SK-N-SH (cell line): ENCODE data around the gene ADAMTS16. TPM values are rescaled to one million over a fixed set of nuclear protein-coding genes. Genes with fewer than 3 reads are reported as not detected.

Experiments used
- CTCF ChIA-PET: fragments of 300-600, 350-600 bp; formaldehyde crosslinking; extraction: SDS; loops from one replicate; lab custom pipeline; 2021; lab: Yijun Ruan, JAX
- POLR2A ChIA-PET: fragments of 350-600 bp; sonication (Branson Sonifier 250); formaldehyde crosslinking; extraction: SDS; loops from one replicate; lab custom pipeline; 2020; ENCODE audit warnings: antibody characterized with exemption, inconsistent platforms; lab: Yijun Ruan, JAX
- DNase-seq: peaks from one replicate; pipeline ENCODE4 v3.0.0; 2012
- H2AFZ ChIP-seq: fragments of 200-600 bp; sonication (generic); 2 replicates; pipeline ENCODE4 v1.8.1; 2016; ENCODE audit warnings: antibody characterized with exemption, mild to moderate bottlenecking, low read depth
- H3F3A ChIP-seq: fragments of 200-600 bp; sonication (generic); replicated peaks from 2 replicates; pipeline ENCODE3; 2016; ENCODE audit warnings: antibody characterized with exemption, mild to moderate bottlenecking; ENCODE audit not compliant: insufficient read depth
- H3K27ac ChIP-seq, 2 experiments: fragments of 200-500 bp in 1 of 2; fragments of 200-600 bp in 1 of 2; sonication (Bioruptor generic) in 1 of 2; sonication (generic), shearing (Covaris generic) in 1 of 2; 2 replicates each; pipeline versions ENCODE4 v1.5.1 to v1.6.1; 2014 to 2016; ENCODE audit warnings: low read depth in 2 of 2, inconsistent platforms in 1 of 2, low read length in 1 of 2, mild to moderate bottlenecking in 1 of 2, mixed read lengths in 1 of 2
- H3K27me3 ChIP-seq: fragments of 200-600 bp; sonication (generic), shearing (Covaris generic); 2 replicates; pipeline ENCODE4 v1.6.1; 2016; ENCODE audit warnings: mixed run types; ENCODE audit not compliant: insufficient read depth
- H3K36me3 ChIP-seq, 2 experiments: fragments of 200-500 bp in 1 of 2; fragments of 200-600 bp in 1 of 2; sonication (Bioruptor generic) in 1 of 2; sonication (generic) in 1 of 2; replicated peaks in 1 of 2; 2 replicates each; pipeline versions ENCODE3 to v1.5.1; 2014 to 2016; ENCODE audit warnings: low read length in 1 of 2, mild to moderate bottlenecking in 1 of 2; ENCODE audit not compliant: insufficient read depth in 2 of 2, control insufficient read depth in 1 of 2
- H3K4me1 ChIP-seq, 2 experiments: fragments of 200-500 bp in 1 of 2; fragments of 200-600 bp in 1 of 2; sonication (Bioruptor generic) in 1 of 2; sonication (generic), shearing (Covaris generic) in 1 of 2; 2 replicates each; pipeline versions ENCODE4 v1.5.1 to v1.6.1; 2014 to 2016; ENCODE audit warnings: low read depth in 1 of 2, low read length in 1 of 2, mixed run types in 1 of 2; ENCODE audit not compliant: insufficient read depth in 2 of 2, control insufficient read depth in 1 of 2
- H3K4me2 ChIP-seq: fragments of 200-600 bp; sonication (generic), shearing (Covaris generic); 2 replicates; pipeline ENCODE4 v1.6.1; 2017; ENCODE audit warnings: mixed run types
- H3K4me3 ChIP-seq, 2 experiments: fragments of 200-500 bp in 1 of 2; fragments of 200-600 bp in 1 of 2; sonication (Bioruptor generic) in 1 of 2; sonication (generic), shearing (Covaris generic) in 1 of 2; 2 replicates each; pipeline versions ENCODE4 v1.5.1 to v1.8.1; 2014 to 2016; ENCODE audit warnings: low read depth in 2 of 2, inconsistent platforms in 1 of 2, low read length in 1 of 2, mild to moderate bottlenecking in 1 of 2, mixed read lengths in 1 of 2, moderate library complexity in 1 of 2
- H3K79me2 ChIP-seq: fragments of 200-600 bp; sonication (generic); 2 replicates; pipeline ENCODE4 v1.8.1; 2017; ENCODE audit warnings: mild to moderate bottlenecking; ENCODE audit not compliant: insufficient read depth
- H3K9ac ChIP-seq: fragments of 200-600 bp; sonication (generic); 2 replicates; pipeline ENCODE4 v1.6.1; 2017; ENCODE audit warnings: mixed run types
- H3K9me2 ChIP-seq: fragments of 200-600 bp; sonication (generic); 2 replicates; pipeline ENCODE4 v1.6.1; 2017; ENCODE audit warnings: mixed run types
- H3K9me3 ChIP-seq: fragments of 200-600 bp; sonication (generic); 2 replicates; pipeline ENCODE4 v1.6.1; 2017; ENCODE audit warnings: mixed run types, mild to moderate bottlenecking, moderate library complexity
- H4K20me1 ChIP-seq: fragments of 200-600 bp; sonication (generic); 2 replicates; pipeline ENCODE4 v1.6.1; 2017; ENCODE audit warnings: mild to moderate bottlenecking, mixed run types; ENCODE audit not compliant: insufficient read depth
- CHD2 ChIP-seq: fragments of 150-350 bp; IDR thresholded peaks from 2 replicates; pipeline ENCODE4 v1.6.1; 2018; ENCODE audit warnings: low read length; ENCODE audit not compliant: partially characterized antibody
- CTCF ChIP-seq: fragments of 200-600 bp; sonication (generic); IDR thresholded peaks from 2 replicates; pipeline ENCODE4 v1.6.1; 2017; ENCODE audit warnings: antibody characterized with exemption, mild to moderate bottlenecking, moderate library complexity
- ELF1 ChIP-seq: IDR thresholded peaks from 2 replicates; pipeline ENCODE4 v1.4.0; 2012
- GABPA ChIP-seq: IDR thresholded peaks from 2 replicates; pipeline ENCODE4 v1.4.0; 2012; ENCODE audit warnings: low read depth, mild to moderate bottlenecking
- MEF2A ChIP-seq: IDR thresholded peaks from 2 replicates; pipeline ENCODE4 v1.4.0; 2012; ENCODE audit warnings: low read depth, borderline replicate concordance
- NFIC ChIP-seq: IDR thresholded peaks from 2 replicates; pipeline ENCODE4 v1.4.0; 2012; ENCODE audit warnings: borderline replicate concordance
- PBX3 ChIP-seq: IDR thresholded peaks from 2 replicates; pipeline ENCODE4; 2012
- POLR2AphosphoS5 ChIP-seq: IDR thresholded peaks from 2 replicates; pipeline ENCODE4 v1.6.1; 2012; ENCODE audit warnings: low read depth, low read length
- REST ChIP-seq: IDR thresholded peaks from 2 replicates; pipeline ENCODE4 v1.6.1; 2012; ENCODE audit warnings: mild to moderate bottlenecking, low read depth, low read length, moderate library complexity
- RFX5 ChIP-seq: IDR thresholded peaks from 2 replicates; pipeline ENCODE4 v1.6.1; 2012; ENCODE audit warnings: mild to moderate bottlenecking, improper control_type of control experiment, low read length
- TCF12 ChIP-seq: IDR thresholded peaks from 2 replicates; pipeline ENCODE4 v1.4.0; 2012
- TEAD4 ChIP-seq: IDR thresholded peaks from 2 replicates; pipeline ENCODE4 v1.4.0; 2012; ENCODE audit warnings: mild to moderate bottlenecking, borderline replicate concordance; ENCODE audit not compliant: insufficient read depth
- USF2 ChIP-seq: fragments of 150-350 bp; IDR thresholded peaks from 2 replicates; pipeline ENCODE4 v1.6.1; 2017; ENCODE audit warnings: antibody characterized with exemption, low read length, low read depth, borderline replicate concordance
- ZBTB33 ChIP-seq: IDR thresholded peaks from 2 replicates; pipeline ENCODE4 v1.4.0; 2012; ENCODE audit warnings: low read depth, borderline replicate concordance
- WGBS: methylation state at CpG from one replicate; pipeline ENCODE4 v1.1.6; 2017; ENCODE audit warnings: low lambda C conversion rate; 5-methylcytosine and 5-hydroxymethylcytosine counted together
- polyA plus RNA-seq, 3 experiments: library from polyadenylated mRNA; depleted of rRNA; stranded (reverse); fragments of >200 nt; gene quantifications; 2 replicates each; pipeline ENCODE4 v1.2.3, GENCODE V29; 2012

ADAMTS16 gene
- polyA plus RNA-seq, 1 of the 3 experiments (the other 2 are of a cell fraction): not detected

- TF ChIP-seq NFIC (no peak), RFX5 (no peak), GABPA (no peak), CTCF (no peak), TEAD4 (no peak), USF2 (no peak), ELF1 (no peak), MEF2A (no peak), PBX3 (no peak), CHD2 (no peak), POLR2AphosphoS5 (no peak), ZBTB33 (no peak), REST (no peak), TCF12 (no peak)
- TF ChIP-seq, all 33 proteins: peak for 0
- no peaks in the 10 kb centered on the region for H3K27me3 ChIP-seq
- H3K4me1 ChIP-seq: peaks cover 0 to 2% of the 10 kb centered on the region in 2 experiments; a peak in 1 of 4 replicates
- H3K4me3 ChIP-seq: no peak overlapping the region
- no peak overlapping the region for H3K9ac ChIP-seq
- ChIA-PET POLR2A (no interaction called here), CTCF (no interaction called here)
- WGBS: 87% methylated on average over 8 of the region's 8 CpGs
- no peaks in the 10 kb centered on the region for H3F3A ChIP-seq
- H3K36me3 ChIP-seq: no peaks in the 10 kb centered on the region
- no peak overlapping the region for H3K4me2 ChIP-seq
- no peak overlapping the region for H3K27ac ChIP-seq
- no peaks in the 10 kb centered on the region for H3K79me2 ChIP-seq
- no peaks in the 10 kb centered on the region for H3K9me3 ChIP-seq
- no peaks in the 10 kb centered on the region for H4K20me1 ChIP-seq
- DNase-seq: no peak
- H3K9me2 ChIP-seq: no peaks in the 10 kb centered on the region
- no peak overlapping the region for H2AFZ ChIP-seq
Measured at GRCh38 chr5:5360363-5360940, 220.3 kb downstream of the ADAMTS16 start.
